Gastroesophageal sphincter (tissue), 4 donors: Measurements from ENCODE around the gene GPR78. TPM values are rescaled to one million over a fixed set of nuclear protein-coding genes. Genes with fewer than 3 reads are reported as not detected.

ENCODE experiments used
- ATAC-seq: fragments of 150-250 bp; one replicate; pipeline ENCODE4 v1.9.1; 2016; ENCODE audit warnings: mild to moderate bottlenecking, moderate library complexity
- H3K27ac ChIP-seq, 4 donors: fragments of 200-600 bp; sonication (generic) in 3 of 4; 1 replicate in 3 of 4; 2 replicates in 1 of 4; pipeline ENCODE4 v1.5.1; 2016 to 2019
- H3K27me3 ChIP-seq: fragments of 200-600 bp; sonication (generic); one replicate; pipeline ENCODE4 v1.5.1; 2019
- H3K36me3 ChIP-seq, 2 donors: fragments of 200-600 bp; sonication (generic); one replicate each; pipeline ENCODE4 v1.5.1; 2019; ENCODE audit warnings: control low read depth in 1 of 2
- H3K4me1 ChIP-seq, 3 donors: fragments of 200-600 bp; sonication (generic); 1 replicate in 2 of 3; 2 replicates in 1 of 3; pipeline ENCODE4 v1.5.1; 2016 to 2019; ENCODE audit warnings: control low read depth in 2 of 3
- H3K4me3 ChIP-seq, 2 donors: fragments of 200-600 bp; sonication (generic); one replicate each; pipeline ENCODE4 v1.5.1; 2019; ENCODE audit warnings: mild to moderate bottlenecking in 1 of 2, moderate library complexity in 1 of 2
- H3K9me3 ChIP-seq, 3 donors: fragments of 200-600 bp; sonication (generic); one replicate each; pipeline ENCODE4 v1.5.1; 2017 to 2019; ENCODE audit warnings: control low read depth in 2 of 3
- CTCF ChIP-seq, 4 experiments: fragments of 200-600 bp in 2 of 4; fragments of 450-650 bp in 2 of 4; sonication (generic) in 1 of 4; IDR thresholded peaks; one replicate each; pipeline ENCODE4 v1.5.1; 2017 to 2019; ENCODE audit warnings: antibody characterized with exemption in 4 of 4, mild to moderate bottlenecking in 2 of 4, moderate library complexity in 2 of 4
- EP300 ChIP-seq: sonication (generic); formaldehyde crosslinking; IDR thresholded peaks from one replicate; pipeline ENCODE4 v1.6.1; 2017; ENCODE audit warnings: antibody characterized with exemption, mild to moderate bottlenecking
- POLR2A ChIP-seq, 2 donors: fragments of 450-650 bp; IDR thresholded peaks; one replicate each; pipeline ENCODE4 v1.6.1; 2017; ENCODE audit warnings: antibody characterized with exemption in 2 of 2, mild to moderate bottlenecking in 2 of 2, moderate library complexity in 1 of 2
- POLR2AphosphoS5 ChIP-seq: sonication (generic); formaldehyde crosslinking; IDR thresholded peaks from one replicate; pipeline ENCODE4 v1.6.1; 2017; ENCODE audit warnings: antibody characterized with exemption
- WGBS, 2 donors: methylation state at CpG; one replicate each; pipeline ENCODE4 v1.1.5; 2018; ENCODE audit warnings: low coverage in 1 of 2; 5-methylcytosine and 5-hydroxymethylcytosine counted together
- total RNA-seq, 4 donors: library from RNA; depleted of rRNA; stranded (reverse); fragments of >200 nt; gene quantifications; one replicate each; pipeline ENCODE4 v1.1.0, GENCODE V29; 2016

GPR78 gene
- total RNA-seq, 4 donors from 2014 or later = not detected

- H3K9me3 ChIP-seq = no peaks in the 10 kb centered on the region
- ATAC-seq = no peak
Measured at GRCh38 chr4:8557151-8558076, 22.8 kb upstream of the GPR78 start.

DNA sequence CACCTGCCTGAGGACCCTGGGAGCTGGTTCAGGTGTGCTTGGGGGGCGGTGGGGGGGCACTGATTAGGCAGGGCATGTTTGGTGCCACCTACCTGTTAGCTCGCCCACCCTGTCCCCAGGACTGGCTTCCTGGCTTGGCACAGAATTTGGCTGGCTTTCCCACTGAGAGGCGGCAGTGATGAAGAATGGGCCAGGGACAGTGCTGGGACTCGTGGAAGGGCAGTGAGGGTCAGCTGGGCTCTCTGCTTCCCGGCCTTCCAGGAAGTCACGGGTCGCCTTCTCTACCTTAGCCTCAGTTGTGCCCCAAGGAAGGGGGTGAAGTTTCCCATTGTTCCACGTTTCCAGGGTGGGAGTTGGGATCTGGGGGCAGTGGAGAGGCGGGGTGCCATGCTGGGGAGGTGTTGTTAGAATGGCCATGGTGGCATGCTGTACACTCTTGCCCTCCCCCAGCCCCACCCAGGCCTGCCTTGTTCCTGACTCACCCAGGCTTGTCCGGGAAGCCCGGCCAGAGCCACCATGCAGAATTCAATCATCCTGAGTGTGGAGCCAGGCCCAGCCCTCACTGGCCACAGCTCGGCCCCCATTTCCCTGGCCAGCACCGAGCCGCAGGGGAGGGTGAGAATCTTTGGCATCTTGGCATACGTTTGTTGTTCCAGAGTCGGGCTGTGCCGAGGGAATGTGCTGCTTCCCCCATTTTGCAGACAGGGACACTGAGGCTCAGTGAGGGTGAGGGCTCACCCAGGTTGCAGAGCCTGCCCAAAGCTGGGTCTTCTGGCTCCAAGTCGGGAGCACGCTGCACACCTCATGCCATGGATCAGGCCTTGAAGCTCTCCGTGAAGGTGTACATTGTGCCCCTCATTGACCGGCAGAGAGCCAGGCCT is 21.9 kb upstream of the GPR78 start:
- TF ChIP-seq POLR2AphosphoS5 (no peak), EP300 (no peak), POLR2A (IDR thresholded peaks at IDR 0.05) (no peak), CTCF (IDR thresholded peaks at IDR 0.05) (no peak)
- H3K27ac ChIP-seq = no peak overlapping the region
- H3K27me3 ChIP-seq = peaks cover 38% of the 10 kb centered on the region
- no peaks in the 10 kb centered on the region for H3K9me3 ChIP-seq
- ATAC-seq = no peak
- 62% methylated on average over 3 of the region's 21 CpGs; no CpG with 5 or more reads in 1 of the 2 donors for whole genome bisulfite sequencing, 2 donors
- H3K36me3 ChIP-seq = no peaks in the 10 kb centered on the region
- no peaks in the 10 kb centered on the region for H3K4me1 ChIP-seq
- H3K4me3 ChIP-seq = no peak overlapping the region

More at GRCh38 chr4:8557151-8558076, 22.8 kb upstream of the GPR78 start:
- no peak overlapping the region for H3K4me3 ChIP-seq
- no peak for TF ChIP-seq EP300
- no peak for TF ChIP-seq POLR2AphosphoS5
- TF ChIP-seq POLR2A (IDR thresholded peaks at IDR 0.05) = no peak
- TF ChIP-seq CTCF (IDR thresholded peaks at IDR 0.05) = no peak
- H3K4me1 ChIP-seq = no peaks in the 10 kb centered on the region
- H3K36me3 ChIP-seq = no peaks in the 10 kb centered on the region
- WGBS, 2 donors = 69% methylated on average over 4 to 7 of the region's 21 CpGs
- H3K27ac ChIP-seq = no peak overlapping the region
- peaks cover 38% of the 10 kb centered on the region for H3K27me3 ChIP-seq

DNA sequence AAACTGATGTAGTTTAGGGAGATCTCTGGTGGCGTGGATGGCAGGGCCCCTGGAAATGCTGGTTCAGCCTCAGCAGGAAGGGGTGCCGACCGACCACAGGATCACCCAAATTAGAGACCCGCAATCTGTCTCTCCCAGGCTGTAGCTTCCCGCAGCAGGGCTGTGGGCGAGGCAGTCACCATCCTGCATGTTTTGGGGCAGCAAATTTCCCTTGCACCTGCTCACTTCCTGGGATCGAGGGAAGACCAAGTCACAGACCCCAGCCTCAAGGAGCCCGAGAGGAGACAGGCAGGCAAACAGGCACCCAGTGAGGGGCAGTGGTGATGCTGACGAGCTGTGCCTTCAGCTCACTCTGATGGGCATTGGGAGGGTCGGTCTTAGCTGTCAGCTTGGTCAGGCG is 21.2 kb upstream of the GPR78 start:
- Histone ChIP-seq H3K4me3 (no peak overlapping the region), H3K27ac (no peak overlapping the region), H3K27me3 (peaks cover 38% of the 10 kb centered on the region), H3K4me1 (no peaks in the 10 kb centered on the region), H3K9me3 (no peaks in the 10 kb centered on the region), H3K36me3 (no peaks in the 10 kb centered on the region)
- TF ChIP-seq EP300 = no peak
- 100% methylated on average over 2 of the region's 11 CpGs; no CpG with 5 or more reads in 1 of the 2 donors for WGBS, 2 donors
- no peak for ATAC-seq

DNA sequence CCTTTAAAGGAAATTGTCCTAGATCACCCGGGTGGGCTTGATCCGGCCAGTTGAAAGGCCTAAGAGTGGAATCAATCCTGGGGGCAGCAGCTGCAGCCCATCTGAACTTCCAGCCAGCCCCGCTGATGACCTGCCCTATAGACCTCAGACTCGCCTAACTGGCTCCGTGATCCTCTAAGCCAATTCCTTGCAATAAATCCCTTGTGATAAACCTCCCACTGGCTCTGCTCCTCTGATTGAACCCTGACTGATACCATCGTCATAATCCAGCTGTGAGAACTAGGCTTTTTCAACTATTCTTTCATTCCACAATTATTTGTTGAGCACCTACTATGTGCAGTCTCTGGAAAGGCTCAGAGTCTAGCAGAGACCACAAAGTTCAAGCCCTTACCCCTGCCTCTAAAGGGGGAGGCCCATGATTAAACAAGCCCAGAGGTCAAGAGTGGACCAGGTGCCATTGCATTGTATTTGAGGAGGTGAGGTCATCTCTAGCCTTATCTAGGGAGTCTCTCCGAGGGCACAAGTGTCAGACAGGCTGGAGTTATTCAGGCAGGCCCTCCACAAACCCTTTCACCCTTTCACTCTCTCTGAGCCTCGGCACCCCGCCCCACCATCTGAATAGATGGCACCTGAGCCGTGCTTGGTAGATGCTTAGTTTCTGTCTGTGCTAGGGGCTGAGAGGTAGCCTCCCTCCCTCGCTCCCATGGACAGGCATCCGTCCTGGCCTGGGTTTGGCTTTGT is 20.5 kb upstream of the GPR78 start:
- Histone ChIP-seq H3K27me3 (peaks cover 38% of the 10 kb centered on the region), H3K27ac (no peak overlapping the region), H3K4me1 (no peaks in the 10 kb centered on the region), H3K36me3 (no peaks in the 10 kb centered on the region), H3K4me3 (no peak overlapping the region), H3K9me3 (no peaks in the 10 kb centered on the region)
- 71 to 83% methylated on average over 1 to 6 of the region's 12 CpGs for WGBS, 2 donors
- ATAC-seq = no peak
- no peak for TF ChIP-seq POLR2A (IDR thresholded peaks at IDR 0.05)
- TF ChIP-seq EP300 = no peak
- TF ChIP-seq POLR2AphosphoS5 = no peak
- no peak for TF ChIP-seq CTCF (IDR thresholded peaks at IDR 0.05)
